Activated CD4-positive, CD25-positive, alpha-beta regulatory T cell treated with anti-CD3 and anti-CD28 coated beads, Interleukin-2, amount 50 U/mL, for 72 hours (primary cell): Measurements from ENCODE around the gene KLRD1.
"Not testable (repeated sequence)": the region's sequence is repeated elsewhere in the genome, so short reads cannot be mapped to it uniquely, and the experiment has no call there.

Experiments used
- DNase-seq: peaks from one replicate; pipeline ENCODE4 v3.0.0; 2021

Gene KLRD1

GRCh38 chr12:10307630-10308029, at the start of gene KLRD1:
TSS of gene KLRD1 (plus strand) at chr12:10307870. CDS start at chr12:10308078, 208 bp downstream.
- no peak for DNase-seq

GRCh38 chr12:10260927-10261326, 46.7 kb upstream of the KLRD1 start:
- DNase-seq = no peak

GRCh38 chr12:10268037-10268436, 39.6 kb upstream of the KLRD1 start:
- DNase-seq = no peak

- no peak for DNase-seq
These were observed 35.2 kb upstream of the KLRD1 start for GRCh38 chr12:10272467-10272866.

- no peak for DNase-seq
These were observed 30.9 kb upstream of the KLRD1 start for GRCh38 chr12:10276774-10277173.

GRCh38 chr12:10278104-10278503, 29.6 kb upstream of the KLRD1 start:
- DNase-seq = no peak

- no peak for DNase-seq
These were observed 27.7 kb upstream of the KLRD1 start for GRCh38 chr12:10279937-10280336.

- DNase-seq = no peak
These were observed 24.6 kb upstream of the KLRD1 start for GRCh38 chr12:10283027-10283426.

GRCh38 chr12:10285919-10286318, 21.8 kb upstream of the KLRD1 start:
- DNase-seq = no peak

- no peak for DNase-seq
These were observed 18.5 kb upstream of the KLRD1 start for GRCh38 chr12:10289005-10289754.

GRCh38 chr12:10291030-10291429, 16.6 kb upstream of the KLRD1 start:
- DNase-seq = no peak

- no peak for DNase-seq
These were observed 14.5 kb upstream of the KLRD1 start for GRCh38 chr12:10293151-10293550.

- no peak for DNase-seq
These were observed 14.0 kb upstream of the KLRD1 start for GRCh38 chr12:10293570-10294227.

- no peak for DNase-seq
These were observed 6.6 kb upstream of the KLRD1 start for GRCh38 chr12:10301103-10301502.

- no peak for DNase-seq
These were observed 3.5 kb upstream of the KLRD1 start for GRCh38 chr12:10304161-10304574.

GRCh38 chr12:10305411-10305810, 2.3 kb upstream of the KLRD1 start:
- no peak for DNase-seq

GRCh38 chr12:10310926-10311720, 3.5 kb downstream of the KLRD1 start:
- no peak for DNase-seq

- no peak for DNase-seq
These were observed 11.7 kb downstream of the KLRD1 start for GRCh38 chr12:10319388-10319787.

- no peak for DNase-seq
These were observed 13.0 kb downstream of the KLRD1 start for GRCh38 chr12:10320643-10321042.

GRCh38 chr12:10328691-10329090, 21.0 kb downstream of the KLRD1 start:
- DNase-seq = not testable (repeated sequence)

- DNase-seq = no peak
These were observed 24.1 kb downstream of the KLRD1 start for GRCh38 chr12:10331642-10332239.

GRCh38 chr12:10336196-10336595, 28.5 kb downstream of the KLRD1 start:
- DNase-seq = not testable (repeated sequence)

- DNase-seq = not testable (repeated sequence)
These were observed 30.8 kb downstream of the KLRD1 start for GRCh38 chr12:10338470-10338869.
